B cell (primary cell): ENCODE results near the gene KLK13. TPM values are rescaled to one million over a fixed set of nuclear protein-coding genes. Genes with fewer than 3 reads are reported as not detected.

Source experiments
- ATAC-seq: fragments of 200-7000 bp; cut with Tn5 transposase; one replicate; pipeline ENCODE4 v1.10.0; 2021; ENCODE audit warnings: low read depth, mild to moderate bottlenecking, moderate number of reproducible peaks, moderate library complexity
- CTCF ChIA-PET: fragments of 350-600 bp; sonication (Branson Sonifier 250); formaldehyde crosslinking; loops from one replicate; lab custom pipeline; 2021; ENCODE audit warnings: antibody characterized with exemption, inconsistent platforms; lab: Charles Lee
- POLR2A ChIA-PET: fragments of 350-600 bp; sonication (Branson Sonifier 250); formaldehyde crosslinking; loops from one replicate; lab custom pipeline; 2021; ENCODE audit warnings: antibody characterized with exemption; lab: Charles Lee
- DNase-seq: peaks from one replicate; pipeline ENCODE4 v3.0.0; 2013
- H2AFZ ChIP-seq: 2 replicates; pipeline ENCODE4 v1.6.1; 2012; ENCODE audit warnings: mild to moderate bottlenecking, low read depth, low read length; ENCODE audit not compliant: insufficient read depth, poor library complexity, severe bottlenecking
- H3K27ac ChIP-seq, 2 donors: 1 replicate in 1 of 2; 2 replicates in 1 of 2; pipeline ENCODE4 v1.5.1; 2012 to 2013; ENCODE audit warnings: low read length in 2 of 2, mild to moderate bottlenecking in 2 of 2, moderate library complexity in 1 of 2
- H3K27me3 ChIP-seq, 4 experiments: fragments of 200-600 bp in 1 of 4; sonication (generic) in 1 of 4; replicated peaks in 1 of 4; 1 replicate in 2 of 4; 2 replicates in 2 of 4; pipeline versions ENCODE4 v1.6.1 to v1.7.0; 2013 to 2016; ENCODE audit warnings: low read length in 3 of 4, mild to moderate bottlenecking in 2 of 4, mixed read lengths in 1 of 4, moderate library complexity in 1 of 4; ENCODE audit not compliant: insufficient read depth in 4 of 4, control insufficient read depth in 3 of 4; ENCODE audit errors: control extremely low read depth in 1 of 4
- H3K36me3 ChIP-seq, 2 experiments: replicated peaks in 1 of 2; 1 replicate in 1 of 2; 2 replicates in 1 of 2; pipeline versions ENCODE4 v1.6.1 to v1.7.1; 2013; ENCODE audit warnings: low read length in 1 of 2; ENCODE audit not compliant: insufficient read depth in 2 of 2, control insufficient read depth in 1 of 2; ENCODE audit errors: control extremely low read depth in 1 of 2, extremely low read depth in 1 of 2
- H3K4me1 ChIP-seq, 2 donors: fragments of 200-600 bp in 1 of 2; sonication (generic) in 1 of 2; 1 replicate in 1 of 2; 2 replicates in 1 of 2; pipeline versions ENCODE4 v1.5.1 to v1.6.1; 2013 to 2017; ENCODE audit warnings: low read length in 2 of 2; ENCODE audit not compliant: control insufficient read depth in 2 of 2, insufficient read depth in 2 of 2
- H3K4me2 ChIP-seq: replicated peaks from 2 replicates; pipeline ENCODE3; 2012; ENCODE audit warnings: mild to moderate bottlenecking, low read depth, low read length; ENCODE audit not compliant: poor library complexity, severe bottlenecking
- H3K4me3 ChIP-seq, 5 experiments: fragments of 200-600 bp in 1 of 5; sonication (generic) in 1 of 5; 1 replicate in 3 of 5; 2 replicates in 2 of 5; pipeline versions ENCODE4 v1.5.1 to v1.7.0; 2011 to 2016; ENCODE audit warnings: low read length in 4 of 5, mild to moderate bottlenecking in 4 of 5, low read depth in 2 of 5, control low read depth in 1 of 5, moderate library complexity in 1 of 5; ENCODE audit not compliant: insufficient read depth in 1 of 5; ENCODE audit errors: control extremely low read depth in 1 of 5, extremely low read depth in 1 of 5
- H3K79me2 ChIP-seq: fragments of 200-600 bp; sonication (generic); one replicate; pipeline ENCODE4 v1.6.0; 2016; ENCODE audit warnings: low read length; ENCODE audit not compliant: control insufficient read depth, insufficient read depth
- H3K9ac ChIP-seq: fragments of 200-600 bp; sonication (generic); 2 replicates; pipeline ENCODE4 v1.6.1; 2017; ENCODE audit warnings: mild to moderate bottlenecking, low read length, moderate library complexity
- H3K9me3 ChIP-seq, 3 donors: one replicate each; pipeline versions ENCODE4 v1.6.1 to v1.7.1; 2013; ENCODE audit warnings: low read length in 2 of 3; ENCODE audit not compliant: control insufficient read depth in 2 of 3, insufficient read depth in 1 of 3; ENCODE audit errors: control extremely low read depth in 1 of 3
- H4K20me1 ChIP-seq: 2 replicates; pipeline ENCODE4 v1.6.0; 2012; ENCODE audit warnings: mild to moderate bottlenecking, low read length; ENCODE audit not compliant: insufficient read depth, control insufficient read depth, poor library complexity, severe bottlenecking
- H3K27ac Mint-ChIP-seq: one replicate; pipeline ENCODE4 v1.8.0; 2021; ENCODE audit warnings: mixed read lengths
- H3K27me3 Mint-ChIP-seq: one replicate; pipeline ENCODE4 v1.8.0; 2021; ENCODE audit warnings: mixed read lengths
- H3K4me1 Mint-ChIP-seq: one replicate; pipeline ENCODE4 v1.8.0; 2021; ENCODE audit warnings: mixed read lengths
- H3K4me3 Mint-ChIP-seq: one replicate; pipeline ENCODE4 v1.8.0; 2021; ENCODE audit warnings: mixed read lengths
- H3K9me3 Mint-ChIP-seq: one replicate; pipeline ENCODE4 v1.8.0; 2022; ENCODE audit warnings: mixed read lengths; ENCODE audit not compliant: insufficient read depth
- CTCF ChIP-seq: fragments of 200-600 bp; IDR thresholded peaks from one replicate; pipeline ENCODE4 v1.8.0; 2022; ENCODE audit warnings: antibody characterized with exemption, mild to moderate bottlenecking
- EZH2 ChIP-seq: IDR thresholded peaks from 2 replicates; pipeline ENCODE4 v1.6.1; 2012; ENCODE audit warnings: borderline replicate concordance, low read depth, mild to moderate bottlenecking, moderate library complexity, low read length; ENCODE audit not compliant: insufficient read depth, poor library complexity, severe bottlenecking
- WGBS: methylation state at CpG from one replicate; pipeline ENCODE4 v1.1.5; 2013; ENCODE audit warnings: missing lambda C conversion rate; ENCODE audit not compliant: insufficient coverage; 5-methylcytosine and 5-hydroxymethylcytosine counted together
- intact Hi-C: fragments of 100-400 bp; cut with micrococcal nuclease; formaldehyde crosslinking; loops from one replicate; pipeline ENCODE4 v1.10.0; 2022
- polyA plus RNA-seq: library from polyadenylated mRNA; depleted of rRNA; stranded (reverse); fragments of >200 nt; gene quantifications from 2 replicates; pipeline ENCODE4 v1.2.3, GENCODE V29; 2012
- total RNA-seq, 2 donors: library from RNA; stranded (reverse); fragments of 120-200 nt in 1 of 2; gene quantifications; 1 replicate in 1 of 2; 2 replicates in 1 of 2; pipeline versions ENCODE4 v1.2.3 to v1.2.4, GENCODE V29; 2013 to 2022

Gene KLK13
- total and polyA plus RNA-seq, 2 donors (not counting 1 experiment from before 2014, with no cell fraction given), result not detected

- POLR2A ChIA-PET, result no interaction called here
- CTCF ChIA-PET, result no interaction called here
- peaks cover 29% of the 10 kb centered on the region for H3K27me3 Mint-ChIP-seq
- H3K27me3 ChIP-seq, result no peaks in the 10 kb centered on the region
- no peaks in the 10 kb centered on the region for H3K4me1 Mint-ChIP-seq
- H3K36me3 ChIP-seq, result no peaks in the 10 kb centered on the region
- H3K9me3 ChIP-seq, result peaks cover 0 to 2% (median 0%) of the 10 kb centered on the region in 3 donors
- no peaks in the 10 kb centered on the region for H3K79me2 ChIP-seq
- H3K27ac Mint-ChIP-seq, result no peak overlapping the region
- H3K4me1 ChIP-seq, result no peaks in the 10 kb centered on the region
- TF ChIP-seq EZH2 (no peak), CTCF (no peak)
- H3K4me2 ChIP-seq, result no peak overlapping the region
- WGBS, result 88% methylated on average over 1 of the region's 6 CpGs
- no peak overlapping the region for H2AFZ ChIP-seq
- H3K27ac ChIP-seq, result no peak overlapping the region
- H3K9ac ChIP-seq, result no peak overlapping the region
- intact Hi-C loops, result no loop called here
- no peaks in the 10 kb centered on the region for H3K9me3 Mint-ChIP-seq
- no peaks in the 10 kb centered on the region for H4K20me1 ChIP-seq
- no peak overlapping the region for H3K4me3 ChIP-seq
- ATAC-seq, result no peak
- no peak for DNase-seq
- no peak overlapping the region for H3K4me3 Mint-ChIP-seq
Observed at GRCh38 chr19:51025401-51025800, 39.5 kb downstream of the KLK13 start.

- Mint-ChIP-seq H3K4me3 (no peak overlapping the region), H3K4me1 (peaks cover under 1% of the 10 kb centered on the region), H3K27ac (no peak overlapping the region), H3K27me3 (peaks cover 34% of the 10 kb centered on the region), H3K9me3 (no peaks in the 10 kb centered on the region)
- Histone ChIP-seq H3K27ac (no peak overlapping the region), H3K9ac (no peak overlapping the region), H3K36me3 (no peaks in the 10 kb centered on the region), H3K4me1 (no peaks in the 10 kb centered on the region), H4K20me1 (no peaks in the 10 kb centered on the region), H3K9me3 (peaks cover 0 to 2% (median 0%) of the 10 kb centered on the region in 3 donors), H3K79me2 (no peaks in the 10 kb centered on the region), H3K4me3 (no peak overlapping the region), H2AFZ (no peak overlapping the region), H3K27me3 (peaks cover 0 to 3% (median under 1%) of the 10 kb centered on the region in 4 experiments), H3K4me2 (no peak overlapping the region)
- TF ChIP-seq EZH2 (no peak), CTCF (no peak)
- POLR2A ChIA-PET, result no interaction called here
- CTCF ChIA-PET, result no interaction called here
- intact Hi-C loops, result loop anchor here (5.0 kb wide), 1 partner anchor 637 kb away; no protein-coding TSS in a partner anchor
- ATAC-seq (no peak), DNase-seq (no peak)
- WGBS, result 90% methylated on average over 2 of the region's 5 CpGs
Observed at GRCh38 chr19:51024924-51025323, 40.0 kb downstream of the KLK13 start.
